ENCODE measurements around the gene GLI3. TPM values are rescaled to one million over a fixed set of nuclear protein-coding genes. Genes with fewer than 3 reads are reported as not detected.

GLI3 gene
- total and polyA plus RNA-seq, 2 of the 8 experiments (the other 6 are each of a cell fraction or from before 2014, with no cell fraction given): 8.0 to 31.1 TPM

GRCh38 chr7:41964849-41965745, 271.9 kb downstream of the GLI3 start:
- TF ChIP-seq CHD1 (IDR thresholded peaks at IDR 0.05; ENCODE audit: low read depth, low read length): no peak
- no peak for TF ChIP-seq TCF12 (IDR thresholded peaks at IDR 0.05; ENCODE audit: low read depth, low read length)
- TF ChIP-seq CREB1 (IDR thresholded peaks at IDR 0.05): no peak
- no peak for TF ChIP-seq ASH2L (IDR thresholded peaks at IDR 0.05; ENCODE audit: low read length)
- no peak for TF ChIP-seq ATF2 (IDR thresholded peaks at IDR 0.05; ENCODE audit: low read length)
- TF ChIP-seq TAF7 (optimal IDR thresholded peaks at IDR 0.05; ENCODE audit: borderline replicate concordance, low read depth, low read length): no peak
- no peak for TF ChIP-seq BRCA1 (IDR thresholded peaks at IDR 0.05; ENCODE audit: low read depth, low read length)
- TF ChIP-seq KDM4A (IDR thresholded peaks at IDR 0.05; ENCODE audit: low read depth, low read length, severe bottlenecking): no peak
- no peak for TF ChIP-seq MAX (IDR thresholded peaks at IDR 0.05)
- TF ChIP-seq NANOG (IDR thresholded peaks at IDR 0.05; ENCODE audit: insufficient read depth, low read depth, low read length, poor library complexity, severe bottlenecking): no peak
- Histone ChIP-seq H3K36me3 (ENCODE audit: control insufficient read depth in 2 of 4, insufficient read depth in 4 of 4, low read length in 3 of 4) (peaks cover 8 to 17% (median 11%) of the 10 kb centered on the region in 4 experiments; a peak in 5 of 8 replicates), H4K20me1 (replicated peaks in 1 of 2; ENCODE audit: control insufficient read depth in 1 of 2, insufficient read depth in 2 of 2, low read length in 2 of 2) (peaks cover 0 to 2% of the 10 kb centered on the region in 2 experiments), H3K23me2 (ENCODE audit: low read depth, low read length) (no peaks in the 10 kb centered on the region), H3K79me1 (ENCODE audit: low read depth, low read length) (no peaks in the 10 kb centered on the region), H3K14ac (ENCODE audit: insufficient read length) (no peak overlapping the region), H3K4me1 (replicated peaks in 1 of 4; ENCODE audit: control insufficient read depth in 3 of 4, insufficient read depth in 4 of 4, low read length in 3 of 4) (no peaks in the 10 kb centered on the region), H3K79me2 (ENCODE audit: control insufficient read depth in 1 of 2, insufficient read depth in 2 of 2, low read length in 2 of 2) (no peaks in the 10 kb centered on the region), H2AK5ac (ENCODE audit: low read depth, low read length) (no peak overlapping the region), H2BK15ac (ENCODE audit: low read length) (no peak overlapping the region), H3K9ac (replicated peaks in 1 of 4; ENCODE audit: extremely low read depth in 1 of 4, low read depth in 3 of 4, low read length in 3 of 4) (no peak overlapping the region), H3K9me3 (ENCODE audit: insufficient read depth in 2 of 2, low read depth in 1 of 2, low read length in 1 of 2) (no peaks in the 10 kb centered on the region), H4K91ac (replicated peaks; ENCODE audit: insufficient read length, low read length) (no peak overlapping the region), H3K23ac (ENCODE audit: insufficient read length) (no peak overlapping the region), H2BK12ac (ENCODE audit: low read depth, low read length) (no peak overlapping the region), H2BK5ac (ENCODE audit: low read depth, low read length) (no peak overlapping the region), H3K56ac (replicated peaks; ENCODE audit: insufficient read length, low read depth, low read length) (no peak overlapping the region), H3K18ac (ENCODE audit: extremely low read depth, low read length) (no peak overlapping the region), H4K5ac (ENCODE audit: insufficient read length, low read depth, low read length) (no peak overlapping the region), H2AFZ (ENCODE audit: low read length) (no peak overlapping the region), H2BK120ac (replicated peaks; ENCODE audit: low read depth, low read length) (no peak overlapping the region), H3K4me2 (ENCODE audit: insufficient read depth in 1 of 2, low read depth in 2 of 2, low read length in 2 of 2) (no peak overlapping the region), H2BK20ac (ENCODE audit: low read length) (no peak overlapping the region), H3K4me3 (ENCODE audit: extremely low read depth in 1 of 4, insufficient read depth in 2 of 4, low read depth in 3 of 4, low read length in 4 of 4) (no peak overlapping the region), H3K27ac (ENCODE audit: low read depth, low read length) (no peak overlapping the region), H3K4ac (replicated peaks; ENCODE audit: insufficient read length, low read depth, low read length) (no peak overlapping the region), H4K8ac (ENCODE audit: extremely low read depth, insufficient read depth, low read length) (no peak overlapping the region), H3K27me3 (replicated peaks in 1 of 4; ENCODE audit: control insufficient read depth in 3 of 4, extremely low read depth in 1 of 4, insufficient read depth in 3 of 4, low read length in 3 of 4) (no peaks in the 10 kb centered on the region)
- DNase-seq (ENCODE audit: low read depth in 1 of 2, low spot score in 2 of 2): no peak
- no peak for FAIRE-seq
- 95% methylated on average over 43 of the region's 47 CpGs; no CpG with 5 or more reads in 1 of the 2 experiments for WGBS, 2 experiments (ENCODE audit: extremely low coverage in 1 of 2, insufficient coverage in 1 of 2, insufficient read length in 1 of 2, insufficient replicate concordance in 2 of 2, low coverage in 1 of 2, low lambda C conversion rate in 2 of 2, missing lambda C conversion rate in 1 of 2)
- ChIA-PET CTCF (ENCODE audit: partially characterized antibody) (interaction anchor here (0.6 to 6.5 kb wide), 6 partner anchors 13 to 878 kb away, joined by 3 to 85 read pairs (median 4); no protein-coding TSS in a partner anchor), POLR2A (ENCODE audit: partially characterized antibody) (no interaction called here)
